Lung (tissue), 12 donors: ENCODE measurements around the gene CENPS. TPM values are rescaled to one million over a fixed set of nuclear protein-coding genes. Genes with fewer than 3 reads are reported as not detected.
A peak's percentile ranks its signal among the peaks of the same experiment; 100 is the strongest.

ENCODE experiments used
- ATAC-seq: fragments of 200-7000 bp; cut with Tn5 transposase; one replicate; pipeline ENCODE4 v1.9.1; 2020; ENCODE audit warnings: moderate number of reproducible peaks; ENCODE audit not compliant: insufficient read depth, low FRiP score
- DNase-seq, 3 donors: peaks; one replicate each; pipeline ENCODE4 v3.0.0-alpha.2; 2013 to 2017
- H3K27ac ChIP-seq, 2 donors: one replicate each; pipeline ENCODE4 v1.5.1; 2013; ENCODE audit warnings: mild to moderate bottlenecking in 2 of 2, moderate library complexity in 2 of 2, control low read depth in 1 of 2, inconsistent platforms in 1 of 2, low read depth in 1 of 2, low read length in 1 of 2
- H3K27me3 ChIP-seq, 3 donors: one replicate each; pipeline ENCODE4 v1.5.1; 2013; ENCODE audit warnings: low read length in 2 of 3; ENCODE audit not compliant: control insufficient read depth in 3 of 3, insufficient read depth in 3 of 3
- H3K36me3 ChIP-seq, 4 donors: one replicate each; pipeline ENCODE4 v1.5.1; 2013; ENCODE audit warnings: low read length in 4 of 4, mild to moderate bottlenecking in 1 of 4, moderate library complexity in 1 of 4; ENCODE audit not compliant: control insufficient read depth in 4 of 4, insufficient read depth in 4 of 4
- H3K4me1 ChIP-seq, 5 donors: one replicate each; pipeline ENCODE4 v1.5.1; 2013; ENCODE audit warnings: low read length in 5 of 5, mild to moderate bottlenecking in 2 of 5, moderate library complexity in 1 of 5; ENCODE audit not compliant: control insufficient read depth in 5 of 5, insufficient read depth in 5 of 5
- H3K4me3 ChIP-seq: one replicate; pipeline ENCODE4 v1.5.1; 2013; ENCODE audit warnings: mild to moderate bottlenecking, control low read depth, moderate library complexity
- H3K9ac ChIP-seq, 2 donors: one replicate each; pipeline ENCODE4 v1.5.1; 2013; ENCODE audit warnings: low read length in 2 of 2, control low read depth in 1 of 2; ENCODE audit not compliant: insufficient read depth in 1 of 2
- H3K9me3 ChIP-seq, 4 donors: one replicate each; pipeline ENCODE4 v1.5.1; 2013; ENCODE audit warnings: low read length in 3 of 4, mild to moderate bottlenecking in 1 of 4, moderate library complexity in 1 of 4; ENCODE audit not compliant: control insufficient read depth in 4 of 4, insufficient read depth in 3 of 4
- WGBS, 2 donors: extraction: QIAGEN DNeasy Blood & Tissue Kit; methylation state at CpG; one replicate each; pipeline ENCODE4 v1.1.7; 2013; 5-methylcytosine and 5-hydroxymethylcytosine counted together
- polyA plus RNA-seq, 2 donors: library from polyadenylated mRNA; stranded (reverse); fragments of 200-250 nt; gene quantifications; one replicate each; pipeline ENCODE4 v1.2.1, GENCODE V29; 2013
- total RNA-seq, 2 donors: library from RNA; depleted of rRNA in 1 of 2; stranded (reverse); fragments of >200 nt in 1 of 2; gene quantifications; one replicate each; pipeline ENCODE4 v1.2.1, GENCODE V29; 2014 to 2021
- TF ChIP-seq, protein P1 (sequence below): IDR thresholded peaks from 2 replicates; pipeline ENCODE4 v1.5.1; 2012; ENCODE audit warnings: mild to moderate bottlenecking; ENCODE audit errors: control extremely low read depth, extremely low read depth
- donor health status: control.
- donor health status: control.
- donor health status: Bipolar disorder and iron deficiency.
- donor health status: healthy.
- donor health status: DM: yes; HTN: yes; CAD: no.

Gene CENPS
- total and polyA plus RNA-seq, 4 donors: 12.5 to 21.0 (median 17.5) TPM

DNA sequence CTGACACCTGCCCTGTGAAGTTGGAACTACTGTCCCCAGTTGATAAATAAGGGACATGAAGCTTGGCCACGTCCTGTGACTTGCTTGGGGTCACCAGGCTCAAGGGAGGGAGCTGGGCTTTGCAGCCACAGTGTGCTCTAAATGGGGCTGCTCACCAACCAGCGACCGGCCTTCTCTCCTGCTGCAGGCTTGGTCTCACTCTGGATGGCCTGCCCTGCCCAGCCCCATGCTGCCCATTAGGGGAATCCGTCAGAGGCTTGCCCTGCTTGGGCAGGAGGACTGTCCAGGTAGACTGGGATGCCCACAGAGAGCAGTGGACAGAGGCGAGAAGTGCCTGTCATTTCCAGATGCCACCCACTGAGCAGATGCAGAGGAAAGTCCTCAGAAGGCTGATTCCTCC is 1.2 kb upstream of the CENPS start:
- ATAC-seq (no peak), DNase-seq (no peak)
- TF ChIP-seq, protein P1, sequence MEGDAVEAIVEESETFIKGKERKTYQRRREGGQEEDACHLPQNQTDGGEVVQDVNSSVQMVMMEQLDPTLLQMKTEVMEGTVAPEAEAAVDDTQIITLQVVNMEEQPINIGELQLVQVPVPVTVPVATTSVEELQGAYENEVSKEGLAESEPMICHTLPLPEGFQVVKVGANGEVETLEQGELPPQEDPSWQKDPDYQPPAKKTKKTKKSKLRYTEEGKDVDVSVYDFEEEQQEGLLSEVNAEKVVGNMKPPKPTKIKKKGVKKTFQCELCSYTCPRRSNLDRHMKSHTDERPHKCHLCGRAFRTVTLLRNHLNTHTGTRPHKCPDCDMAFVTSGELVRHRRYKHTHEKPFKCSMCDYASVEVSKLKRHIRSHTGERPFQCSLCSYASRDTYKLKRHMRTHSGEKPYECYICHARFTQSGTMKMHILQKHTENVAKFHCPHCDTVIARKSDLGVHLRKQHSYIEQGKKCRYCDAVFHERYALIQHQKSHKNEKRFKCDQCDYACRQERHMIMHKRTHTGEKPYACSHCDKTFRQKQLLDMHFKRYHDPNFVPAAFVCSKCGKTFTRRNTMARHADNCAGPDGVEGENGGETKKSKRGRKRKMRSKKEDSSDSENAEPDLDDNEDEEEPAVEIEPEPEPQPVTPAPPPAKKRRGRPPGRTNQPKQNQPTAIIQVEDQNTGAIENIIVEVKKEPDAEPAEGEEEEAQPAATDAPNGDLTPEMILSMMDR: no peak
- Histone ChIP-seq H3K9me3 (no peaks in the 10 kb centered on the region), H3K9ac (no peak overlapping the region), H3K4me3 (no peak overlapping the region), H3K27ac (no peak overlapping the region), H3K4me1 (peaks cover 0 to 26% (median 4%) of the 10 kb centered on the region in 5 donors), H3K36me3 (peaks cover 0 to 1% (median 0%) of the 10 kb centered on the region in 4 donors), H3K27me3 (no peaks in the 10 kb centered on the region)
- 89% methylated on average over 5 of the region's 5 CpGs for WGBS, 2 donors

DNA sequence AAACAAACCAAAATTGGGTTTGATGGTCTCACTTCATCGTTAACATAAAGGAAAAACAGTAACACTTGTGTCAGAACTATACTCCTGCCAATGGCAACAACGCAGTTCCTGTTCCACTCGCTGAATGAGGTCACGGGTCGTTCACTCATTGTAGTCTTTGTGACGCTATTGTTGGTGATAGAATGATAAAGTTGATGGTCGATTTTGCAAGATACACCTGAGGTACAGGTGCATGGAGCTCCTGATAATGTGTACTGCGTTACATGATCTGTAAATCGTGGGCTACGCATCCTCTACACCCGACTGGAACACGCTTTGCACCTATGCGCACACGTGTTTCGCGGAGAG is 391 bp upstream of the CENPS start:
- no peak overlapping the region for H3K4me3 ChIP-seq
- peak overlapping the region in 1 of 2 donors; percentile 58 for H3K27ac ChIP-seq
- H3K4me1 ChIP-seq: peaks cover 0 to 20% (median 3%) of the 10 kb centered on the region in 5 donors
- DNase-seq: peak in 2 of 3 donors; percentile 20 to 33
- TF ChIP-seq, protein P1: no peak
- no peaks in the 10 kb centered on the region for H3K9me3 ChIP-seq
- H3K9ac ChIP-seq: peak overlapping the region in 1 of 2 donors; percentile 70
- H3K36me3 ChIP-seq: peaks cover 0 to under 1% (median 0%) of the 10 kb centered on the region in 4 donors
- 18 to 25% methylated on average over 16 of the region's 16 CpGs for WGBS, 2 donors
- ATAC-seq: peak; percentile 13
- H3K27me3 ChIP-seq: no peaks in the 10 kb centered on the region

DNA sequence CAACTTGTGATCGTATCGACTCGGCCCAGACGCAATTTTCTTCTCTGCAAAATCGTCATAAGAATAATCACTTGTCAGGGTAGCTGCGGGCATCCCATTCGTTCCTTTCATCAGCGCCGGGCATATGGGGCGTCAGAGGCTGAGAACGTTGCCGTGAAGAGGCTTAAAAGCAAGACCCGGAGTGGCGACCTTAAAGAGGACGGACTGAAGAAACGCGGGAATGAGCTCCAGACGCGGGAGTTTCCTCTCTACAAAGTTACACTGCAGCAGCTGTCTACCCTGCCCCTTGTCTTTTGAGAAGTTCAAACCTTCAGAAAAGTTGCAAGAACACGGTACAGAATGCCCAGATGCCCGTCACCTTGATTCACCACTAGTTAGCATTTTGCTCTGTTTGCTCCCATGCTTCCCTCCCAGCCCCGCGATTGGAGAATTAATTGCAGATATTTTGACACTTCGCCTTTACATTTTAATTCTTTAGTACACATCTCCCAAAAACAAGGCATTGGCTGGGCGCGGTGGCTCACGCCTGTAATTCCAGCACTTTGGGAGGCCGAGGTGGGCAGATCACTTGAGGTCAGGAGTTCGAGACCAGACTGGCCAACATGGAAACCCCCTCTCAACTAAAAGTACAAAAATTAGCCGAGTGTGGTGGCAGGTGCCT is 967 bp downstream of the CENPS start:
- peaks cover 0 to 20% (median 3%) of the 10 kb centered on the region in 5 donors for H3K4me1 ChIP-seq
- peaks cover 0 to 2% (median 0%) of the 10 kb centered on the region in 4 donors for H3K36me3 ChIP-seq
- H3K27ac ChIP-seq: peak overlapping the region in 1 of 2 donors; percentile 73
- DNase-seq: peak in 2 of 3 donors; percentile 24 to 43
- 26 to 28% methylated on average over 30 of the region's 30 CpGs for WGBS, 2 donors
- ATAC-seq: no peak
- no peaks in the 10 kb centered on the region for H3K9me3 ChIP-seq
- peak overlapping the region; percentile 8 to 68 for H3K9ac ChIP-seq
- TF ChIP-seq, protein P1: no peak
- no peaks in the 10 kb centered on the region for H3K27me3 ChIP-seq
- H3K4me3 ChIP-seq: peak overlapping the region; percentile 81
